GM18951 (cell line): ENCODE measurements around the gene RTEL1.
"Not testable (repeated sequence)": the region's sequence is repeated elsewhere in the genome, so short reads cannot be mapped to it uniquely, and the experiment has no call there.

Experiments
- POLR2A ChIP-seq: IDR thresholded peaks from 4 replicates; pipeline ENCODE4 v1.6.1; 2011; ENCODE audit warnings: mild to moderate bottlenecking; ENCODE audit not compliant: insufficient read length, insufficient read depth; ENCODE audit errors: extremely low read depth
- in situ Hi-C: fragments of 300-500 bp; cut with MboI; formaldehyde crosslinking; loops from one replicate; pipeline ENCODE4 v1.12.0; 2022; ENCODE audit warnings: low sequenced_read_pairs, mixed read lengths, inconsistent platforms; ENCODE audit not compliant: unreplicated experiment

RTEL1 gene

DNA sequence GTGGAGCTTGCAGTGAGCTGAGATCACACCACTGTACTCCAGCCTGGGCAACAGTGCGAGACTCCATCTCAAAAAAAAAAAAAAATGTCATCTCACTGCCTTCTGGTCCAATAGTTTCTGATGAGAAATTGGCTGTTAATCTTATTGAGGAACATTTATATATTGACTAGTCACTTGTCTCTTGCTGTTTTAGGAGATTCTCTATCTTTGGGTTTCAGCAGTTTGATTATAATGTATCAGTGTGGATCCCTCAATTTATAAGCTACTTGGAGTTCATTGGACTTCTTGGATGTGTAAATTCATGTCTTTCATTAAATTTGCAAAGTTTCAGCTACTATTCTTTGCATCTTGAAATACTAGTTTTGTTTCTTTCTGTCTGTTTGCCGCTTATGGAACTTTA is 60.9 kb downstream of the RTEL1 start:
- in situ Hi-C loops, result no loop called here
- TF ChIP-seq POLR2A, result no peak

GRCh38 chr20:63722967-63723622 is 65.0 kb downstream of the RTEL1 start:
- in situ Hi-C loops, result not testable (repeated sequence)

DNA sequence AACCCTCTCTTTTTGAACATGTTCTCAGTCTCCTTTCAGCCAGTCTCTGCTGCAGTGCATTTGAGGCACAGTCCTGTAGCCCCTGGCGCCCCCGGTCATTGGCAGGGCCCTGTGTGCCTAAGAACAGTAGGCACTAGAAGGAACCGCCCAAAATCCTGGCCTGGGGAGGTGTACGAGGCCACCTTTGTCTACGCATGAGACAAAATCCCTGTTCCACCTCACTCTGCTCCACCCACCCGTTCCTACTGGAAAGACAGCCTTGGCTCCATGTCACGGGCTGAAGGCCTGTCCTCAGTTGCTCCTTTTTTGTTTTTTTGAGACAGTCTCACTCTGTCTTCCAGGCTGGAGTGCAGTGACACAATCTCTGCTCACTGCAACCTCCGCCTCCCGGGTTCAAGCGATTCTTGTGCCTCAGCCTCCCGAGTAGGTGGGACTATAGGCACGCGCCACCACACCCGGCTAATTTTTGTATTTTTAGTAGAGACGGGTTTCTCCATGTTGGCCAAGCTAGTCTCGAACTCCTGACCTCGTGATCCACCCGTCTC is 72.1 kb downstream of the RTEL1 start:
- in situ Hi-C loops, result not testable (repeated sequence)

- no peak for TF ChIP-seq POLR2A
- in situ Hi-C loops, result no loop called here
Observed at GRCh38 chr20:63731410-63731809, 73.3 kb downstream of the RTEL1 start.

DNA sequence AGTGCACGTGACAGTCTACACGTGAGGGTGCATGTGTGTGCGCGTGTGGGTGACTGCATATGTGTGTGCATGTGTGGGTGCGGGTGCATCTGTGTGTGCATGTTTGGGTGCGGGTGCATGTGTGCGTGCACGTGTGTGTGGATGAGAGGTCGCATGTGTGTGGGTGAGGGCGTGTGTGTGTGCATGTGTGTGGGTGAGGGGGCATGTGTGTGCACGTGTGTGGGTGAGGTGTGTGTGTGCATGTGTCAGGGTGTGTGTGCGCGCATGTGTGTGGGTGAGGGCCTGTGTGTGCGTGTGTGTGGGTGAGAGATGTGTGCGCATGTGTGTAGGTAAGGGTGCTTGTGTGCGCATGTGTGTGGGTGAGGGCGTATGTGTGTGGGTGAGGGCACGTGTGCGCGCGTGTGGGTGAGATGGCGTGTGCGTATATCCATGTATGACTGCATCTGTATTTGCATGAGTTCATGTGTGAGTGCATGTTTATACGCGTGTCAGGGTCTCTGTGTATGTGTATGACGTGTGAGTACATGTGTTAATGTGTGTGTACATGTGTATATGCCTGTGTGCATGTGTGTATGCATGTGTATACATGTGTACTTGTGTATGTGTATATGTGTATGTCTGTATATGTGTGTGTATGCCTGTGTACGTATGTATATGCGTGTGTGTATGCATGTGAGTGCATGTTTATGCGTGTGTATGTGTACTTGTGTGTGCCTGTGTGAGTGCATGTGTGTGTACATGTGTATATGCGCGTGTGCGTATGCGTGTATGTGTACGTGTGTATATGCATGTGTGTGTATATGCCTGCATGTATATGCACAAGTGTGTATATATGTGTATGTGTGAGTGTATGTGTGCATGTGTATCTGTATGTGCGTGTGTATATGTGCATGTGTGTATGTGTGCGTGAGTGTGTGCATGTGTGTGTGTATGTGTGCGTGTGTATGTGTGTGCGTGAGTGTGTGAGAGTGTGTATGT is 74.3 kb downstream of the RTEL1 start:
- in situ Hi-C loops, result no loop called here
- TF ChIP-seq POLR2A, result no peak

DNA sequence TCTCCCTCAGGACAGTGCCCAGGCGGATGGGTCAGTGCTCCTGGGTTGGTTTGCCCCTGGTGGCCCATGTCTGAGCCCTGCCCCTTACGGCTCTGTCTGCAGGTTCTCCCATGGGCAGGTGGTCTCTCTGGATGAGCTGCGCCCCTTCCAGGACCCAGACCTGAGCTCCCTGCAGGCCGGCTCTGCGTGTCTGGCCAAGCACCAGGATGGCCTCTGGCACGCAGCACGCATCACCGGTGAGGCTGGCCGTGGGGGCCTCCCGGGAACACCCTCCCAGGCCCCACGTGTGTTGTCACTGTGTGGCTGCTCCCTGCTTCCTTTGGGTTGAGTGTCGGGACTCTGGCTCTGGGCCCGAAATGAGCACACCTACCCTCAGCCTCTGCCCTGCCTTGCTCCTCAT is 75.0 kb downstream of the RTEL1 start:
- no peak for TF ChIP-seq POLR2A
- in situ Hi-C loops, result no loop called here

- in situ Hi-C loops, result no loop called here
- no peak for TF ChIP-seq POLR2A
Observed at GRCh38 chr20:63733579-63734081, 75.5 kb downstream of the RTEL1 start.

DNA sequence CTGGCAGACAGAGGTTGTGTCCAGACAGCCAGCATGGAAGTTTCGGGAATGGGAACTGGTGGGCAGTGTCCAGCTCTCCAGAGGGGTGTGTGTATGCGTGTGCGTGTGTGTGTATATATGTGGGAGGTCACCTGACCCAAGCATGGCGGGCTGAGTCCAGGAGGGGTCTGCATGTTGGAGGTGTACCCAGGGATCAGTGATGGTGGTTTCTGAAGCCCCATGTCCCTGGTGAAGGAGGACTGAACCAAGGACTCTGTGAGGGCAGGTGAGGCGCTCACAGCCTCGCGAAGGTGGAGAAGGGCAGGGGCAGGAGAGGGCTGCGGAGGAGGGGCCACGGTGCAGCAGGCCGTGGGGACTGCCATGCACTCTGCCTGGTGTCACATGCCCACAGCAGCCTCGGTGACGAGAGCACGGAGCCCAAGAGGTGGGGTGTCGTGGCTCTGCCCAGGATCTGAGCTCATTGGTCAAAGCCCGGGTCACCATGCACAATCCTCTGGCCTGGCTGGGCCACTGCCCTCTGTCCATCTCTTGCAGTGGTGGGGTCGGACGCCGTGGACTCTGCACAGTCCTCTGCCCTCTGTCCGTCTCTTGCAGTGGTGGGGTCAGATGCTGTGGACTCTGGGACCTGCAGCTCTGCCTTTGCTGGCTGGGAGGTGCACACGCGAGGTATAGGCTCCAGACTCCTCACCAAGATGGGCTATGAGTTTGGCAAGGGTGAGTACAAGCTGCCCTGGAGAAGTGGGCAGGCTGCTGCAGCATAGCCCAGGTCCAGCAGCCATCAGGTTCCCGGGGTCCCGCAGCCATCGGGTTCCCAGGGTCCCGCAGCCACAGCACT is 76.2 kb downstream of the RTEL1 start:
- no peak for TF ChIP-seq POLR2A
- in situ Hi-C loops, result no loop called here

- in situ Hi-C loops, result no loop called here
- TF ChIP-seq POLR2A, result no peak
Observed at GRCh38 chr20:63734946-63735858, 77.1 kb downstream of the RTEL1 start.

DNA sequence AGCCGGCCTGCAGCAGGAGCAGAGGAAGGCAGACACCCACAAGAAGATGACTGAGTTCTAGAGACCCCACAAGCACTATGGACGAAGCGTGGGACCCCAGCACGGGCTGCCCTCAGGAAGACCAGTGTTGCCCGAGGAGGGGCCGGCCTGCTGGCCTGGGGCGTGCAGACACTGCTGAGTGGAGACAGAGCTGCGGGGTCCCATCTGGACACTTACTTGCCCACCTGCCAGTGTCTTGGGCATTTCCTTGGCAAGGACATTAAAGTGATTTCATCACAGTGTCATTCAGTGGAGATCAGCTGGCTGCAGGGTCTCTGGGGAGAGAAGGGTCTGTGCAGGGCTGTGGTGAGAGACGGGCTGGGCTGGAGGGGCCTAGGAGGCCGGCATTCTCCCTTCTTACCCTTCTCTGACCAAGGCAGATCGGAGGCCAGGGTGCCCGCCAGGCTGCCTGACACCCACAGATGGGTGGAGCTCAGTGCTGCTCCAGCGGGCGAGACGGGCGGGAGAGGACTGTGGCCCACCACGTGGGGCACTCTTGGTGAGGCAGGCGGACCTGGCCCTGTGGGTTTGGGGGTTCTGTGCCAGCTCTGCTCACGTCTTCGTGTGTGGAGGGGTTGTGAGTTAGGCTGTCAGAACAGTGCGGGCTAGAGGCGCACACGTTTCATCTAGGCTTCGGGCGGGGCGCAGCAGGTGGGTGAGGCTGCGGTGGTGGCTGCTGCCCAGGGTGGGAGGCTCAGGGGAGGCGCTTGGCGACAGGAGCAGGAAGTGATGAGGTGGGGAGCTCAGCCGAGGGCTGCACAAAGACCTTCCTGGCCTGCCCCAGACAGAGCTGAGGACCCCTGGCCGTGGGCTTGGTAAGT is 78.0 kb downstream of the RTEL1 start, which contains the start of gene LIME1:
LIME1 (plus strand) TSS at position 806 of the 860 bp plus-strand sequence. CDS start 886 bp downstream, outside the sequence.
- in situ Hi-C loops, result no loop called here
- peak; percentile 61 for TF ChIP-seq POLR2A
